ENCODE measurements around the gene SBF2. TPM values are rescaled to one million over a fixed set of nuclear protein-coding genes. Genes with fewer than 3 reads are reported as not detected.

SBF2 gene
- total RNA-seq, 1 donor from 2014 or later: 12.0 TPM

- DNase-seq (no peak), ATAC-seq (ENCODE audit: low read depth) (no peak)
- Mint-ChIP-seq H3K36me3 (ENCODE audit: low read depth) (peaks cover 12% of the 10 kb centered on the region), H3K9me3 (no peaks in the 10 kb centered on the region), H3K4me3 (no peak overlapping the region), H3K27ac (no peak overlapping the region), H3K4me1 (no peaks in the 10 kb centered on the region), H3K27me3 (no peaks in the 10 kb centered on the region)
- intact Hi-C loops (cut with micrococcal nuclease): no loop called here
- POLR2A ChIA-PET: no interaction called here
- CTCF ChIA-PET: no interaction called here
- TF ChIP-seq, protein P1, sequence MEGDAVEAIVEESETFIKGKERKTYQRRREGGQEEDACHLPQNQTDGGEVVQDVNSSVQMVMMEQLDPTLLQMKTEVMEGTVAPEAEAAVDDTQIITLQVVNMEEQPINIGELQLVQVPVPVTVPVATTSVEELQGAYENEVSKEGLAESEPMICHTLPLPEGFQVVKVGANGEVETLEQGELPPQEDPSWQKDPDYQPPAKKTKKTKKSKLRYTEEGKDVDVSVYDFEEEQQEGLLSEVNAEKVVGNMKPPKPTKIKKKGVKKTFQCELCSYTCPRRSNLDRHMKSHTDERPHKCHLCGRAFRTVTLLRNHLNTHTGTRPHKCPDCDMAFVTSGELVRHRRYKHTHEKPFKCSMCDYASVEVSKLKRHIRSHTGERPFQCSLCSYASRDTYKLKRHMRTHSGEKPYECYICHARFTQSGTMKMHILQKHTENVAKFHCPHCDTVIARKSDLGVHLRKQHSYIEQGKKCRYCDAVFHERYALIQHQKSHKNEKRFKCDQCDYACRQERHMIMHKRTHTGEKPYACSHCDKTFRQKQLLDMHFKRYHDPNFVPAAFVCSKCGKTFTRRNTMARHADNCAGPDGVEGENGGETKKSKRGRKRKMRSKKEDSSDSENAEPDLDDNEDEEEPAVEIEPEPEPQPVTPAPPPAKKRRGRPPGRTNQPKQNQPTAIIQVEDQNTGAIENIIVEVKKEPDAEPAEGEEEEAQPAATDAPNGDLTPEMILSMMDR (IDR thresholded peaks at IDR 0.05): no peak
These were observed 264.5 kb downstream of the SBF2 start for GRCh38 chr11:10029386-10030121.

- CTCF ChIA-PET: no interaction called here
- Mint-ChIP-seq H3K36me3 (ENCODE audit: low read depth) (peaks cover 12% of the 10 kb centered on the region), H3K4me1 (no peaks in the 10 kb centered on the region), H3K27ac (no peak overlapping the region), H3K9me3 (no peaks in the 10 kb centered on the region), H3K27me3 (no peaks in the 10 kb centered on the region), H3K4me3 (no peak overlapping the region)
- intact Hi-C loops (cut with micrococcal nuclease): no loop called here
- DNase-seq (no peak), ATAC-seq (ENCODE audit: low read depth) (no peak)
- POLR2A ChIA-PET: interaction anchor here (0.7 kb wide), 1 partner anchor 1114 kb away, joined by 3 read pairs; no protein-coding TSS in a partner anchor
- TF ChIP-seq, protein P1 (IDR thresholded peaks at IDR 0.05): no peak
These were observed 267.5 kb downstream of the SBF2 start for GRCh38 chr11:10026514-10026913.

- no peak overlapping the region for H3K27ac Mint-ChIP-seq
- H3K9me3 Mint-ChIP-seq: no peaks in the 10 kb centered on the region
- no peaks in the 10 kb centered on the region for H3K27me3 Mint-ChIP-seq
- H3K4me1 Mint-ChIP-seq: no peaks in the 10 kb centered on the region
- TF ChIP-seq, protein P1 (IDR thresholded peaks at IDR 0.05): no peak
- no peak for ATAC-seq (ENCODE audit: low read depth)
- intact Hi-C loops (cut with micrococcal nuclease): no loop called here
- no peak overlapping the region for H3K4me3 Mint-ChIP-seq
- ChIA-PET POLR2A (no interaction called here), CTCF (no interaction called here)
- DNase-seq: no peak
- peaks cover 2% of the 10 kb centered on the region for H3K36me3 Mint-ChIP-seq (ENCODE audit: low read depth)
These were observed 270.8 kb downstream of the SBF2 start for GRCh38 chr11:10023212-10023611.

DNA sequence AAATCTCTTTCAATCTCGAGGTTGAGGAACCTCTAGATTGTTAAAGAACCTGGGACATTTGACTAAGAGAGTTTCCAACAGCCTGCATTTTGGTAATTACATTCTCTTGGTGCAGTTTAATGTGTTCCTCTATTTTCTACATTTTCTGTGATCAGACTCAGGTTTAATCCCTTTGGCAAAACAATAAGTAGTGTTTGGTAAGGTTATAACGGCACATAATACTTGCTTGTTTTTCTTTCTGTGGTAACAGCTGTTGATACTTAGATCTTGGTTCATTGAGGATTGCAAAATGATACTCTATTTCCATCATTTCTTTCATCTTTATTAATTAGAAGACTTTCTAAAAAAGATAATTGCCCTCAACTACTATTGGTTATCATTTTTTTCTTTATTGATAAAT is 271.3 kb downstream of the SBF2 start:
- TF ChIP-seq, protein P1 (IDR thresholded peaks at IDR 0.05): no peak
- Mint-ChIP-seq H3K9me3 (no peaks in the 10 kb centered on the region), H3K36me3 (ENCODE audit: low read depth) (peaks cover 2% of the 10 kb centered on the region), H3K27me3 (no peaks in the 10 kb centered on the region), H3K4me1 (no peaks in the 10 kb centered on the region), H3K4me3 (no peak overlapping the region), H3K27ac (no peak overlapping the region)
- CTCF ChIA-PET: no interaction called here
- DNase-seq (no peak), ATAC-seq (ENCODE audit: low read depth) (no peak)
- POLR2A ChIA-PET: no interaction called here
- intact Hi-C loops (cut with micrococcal nuclease): no loop called here

DNA sequence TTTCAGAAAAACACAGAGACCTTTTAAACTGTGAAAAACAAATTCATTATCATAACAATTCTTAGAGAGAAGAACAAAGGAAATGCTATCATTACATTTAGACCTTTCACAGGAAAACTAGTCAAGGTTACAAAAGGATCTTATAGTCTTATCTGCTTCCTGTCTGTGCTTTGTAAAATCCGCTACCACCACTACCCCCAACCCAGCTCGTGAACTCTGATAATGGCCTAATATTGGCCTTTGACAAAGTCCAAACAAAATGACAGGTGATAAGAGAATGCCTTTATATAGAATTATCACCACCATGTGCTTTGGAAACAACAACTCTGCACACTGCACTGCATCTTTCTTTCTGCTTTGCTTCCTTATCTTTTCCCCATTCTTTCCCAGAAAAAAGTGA is 272.5 kb downstream of the SBF2 start:
- DNase-seq: no peak
- no peaks in the 10 kb centered on the region for H3K36me3 Mint-ChIP-seq (ENCODE audit: low read depth)
- no peak for ATAC-seq (ENCODE audit: low read depth)
- TF ChIP-seq, protein P1 (IDR thresholded peaks at IDR 0.05): no peak
- H3K27me3 Mint-ChIP-seq: no peaks in the 10 kb centered on the region
- intact Hi-C loops (cut with micrococcal nuclease): no loop called here
- CTCF ChIA-PET: no interaction called here
- H3K4me3 Mint-ChIP-seq: no peak overlapping the region
- H3K4me1 Mint-ChIP-seq: no peaks in the 10 kb centered on the region
- H3K27ac Mint-ChIP-seq: no peak overlapping the region
- POLR2A ChIA-PET: interaction anchor here (0.6 kb wide), 1 partner anchor 758 kb away, joined by 3 read pairs; no protein-coding TSS in a partner anchor
- no peaks in the 10 kb centered on the region for H3K9me3 Mint-ChIP-seq
